Mucosa of gallbladder (tissue), 1 donor: ENCODE measurements around the gene WNT7A. TPM values are rescaled to one million over a fixed set of nuclear protein-coding genes. Genes with fewer than 3 reads are reported as not detected.
"Not testable (repeated sequence)": the region's sequence is repeated elsewhere in the genome, so short reads cannot be mapped to it uniquely, and the experiment has no call there.

Source experiments
- DNase-seq: peaks from one replicate; pipeline ENCODE4 v3.0.0-alpha.2; 2020; ENCODE audit warnings: low spot score
- total RNA-seq: library from RNA; stranded (reverse); gene quantifications from one replicate; pipeline ENCODE4 v1.2.1, GENCODE V29; 2021
- donor health status: DM: no; HTN: no; CAD: no.

The WNT7A gene
- total RNA-seq, 1 donor from 2014 or later: 4.7 TPM

- DNase-seq: no peak
These were observed 14.3 kb downstream of the WNT7A start for GRCh38 chr3:13865581-13865980.

- DNase-seq: no peak
These were observed 14.8 kb downstream of the WNT7A start for GRCh38 chr3:13865106-13865505.

- no peak for DNase-seq
These were observed 15.8 kb downstream of the WNT7A start for GRCh38 chr3:13863965-13864595.

GRCh38 chr3:13863382-13863952, 16.4 kb downstream of the WNT7A start:
- no peak for DNase-seq

- DNase-seq: no peak
These were observed 18.4 kb downstream of the WNT7A start for GRCh38 chr3:13861461-13861860.

GRCh38 chr3:13860001-13860400, 19.9 kb downstream of the WNT7A start:
- DNase-seq: no peak

GRCh38 chr3:13858768-13859520, 20.9 kb downstream of the WNT7A start:
- no peak for DNase-seq

- DNase-seq: no peak
These were observed 22.0 kb downstream of the WNT7A start for GRCh38 chr3:13857702-13858380.

GRCh38 chr3:13856628-13857027, 23.2 kb downstream of the WNT7A start:
- DNase-seq: not testable (repeated sequence)

- no peak for DNase-seq
These were observed 23.9 kb downstream of the WNT7A start for GRCh38 chr3:13856006-13856405.

- DNase-seq: no peak
These were observed 25.4 kb downstream of the WNT7A start for GRCh38 chr3:13854492-13854891.

GRCh38 chr3:13853978-13854296, 25.9 kb downstream of the WNT7A start:
- DNase-seq: peak; percentile 25

GRCh38 chr3:13853256-13853977, 26.5 kb downstream of the WNT7A start:
- no peak for DNase-seq

GRCh38 chr3:13852638-13853009, 27.2 kb downstream of the WNT7A start:
- DNase-seq: no peak

- DNase-seq: no peak
These were observed 27.8 kb downstream of the WNT7A start for GRCh38 chr3:13851997-13852637.

- no peak for DNase-seq
These were observed 28.6 kb downstream of the WNT7A start for GRCh38 chr3:13851091-13851849.

GRCh38 chr3:13850161-13850945, 29.5 kb downstream of the WNT7A start:
- peak; percentile 44 for DNase-seq

GRCh38 chr3:13849018-13849417, 30.9 kb downstream of the WNT7A start:
- DNase-seq: no peak

- DNase-seq: no peak
These were observed 32.9 kb downstream of the WNT7A start for GRCh38 chr3:13846716-13847570.
